Keratinocyte (primary cell): Measurements from ENCODE around the gene PRRT3.

Experiments
- CTCF ChIP-seq, 3 experiments: IDR thresholded peaks in 1 of 3; conservative IDR thresholded peaks in 1 of 3; optimal IDR thresholded peaks in 1 of 3; 2 replicates in 2 of 3; 3 replicates in 1 of 3; pipeline versions ENCODE3 to v1.5.1; 2011; ENCODE audit warnings: low read length in 3 of 3, mild to moderate bottlenecking in 3 of 3, moderate library complexity in 2 of 3, control low read depth in 1 of 3, inconsistent platforms in 1 of 3; ENCODE audit not compliant: insufficient read depth in 2 of 3; ENCODE audit errors: extremely low read depth in 1 of 3
- EZH2 ChIP-seq: IDR thresholded peaks from one replicate; pipeline ENCODE4 v1.6.1; 2012; ENCODE audit warnings: inconsistent platforms, mild to moderate bottlenecking, low read length, moderate library complexity

- TF ChIP-seq CTCF (optimal IDR thresholded peaks at IDR 0.05 in 1 of 3, IDR thresholded peaks at IDR 0.05 in 1 of 3, conservative IDR thresholded peaks at IDR 0.05 in 1 of 3; ENCODE audit: extremely low read depth in 1 of 3, insufficient read depth in 2 of 3, low read length in 3 of 3), result no peak
- no peak for TF ChIP-seq EZH2
Measured at GRCh38 chr3:9932535-9932842, 19.7 kb downstream of the PRRT3 start.
